HCT116 (cell line): ENCODE data around the gene DDAH1. TPM values are rescaled to one million over a fixed set of nuclear protein-coding genes. Genes with fewer than 3 reads are reported as not detected.

Source experiments
- ATAC-seq: fragments of 200-7000 bp; cut with Tn5 transposase; 2 replicates; pipeline ENCODE4 v1.9.1; 2020; ENCODE audit warnings: mild to moderate bottlenecking, moderate library complexity
- BruUV-seq: library from RNA; stranded (reverse); fragments of 400-500 nt; replicated peaks from 2 replicates; lab custom pipeline; 2021; lab: Mats Ljungman, UMichigan
- CTCF ChIA-PET: fragments of 300-600 bp; sonication (Branson Sonifier 250); formaldehyde crosslinking; loops from one replicate; lab custom pipeline; 2021; ENCODE audit warnings: antibody characterized with exemption; lab: Charles Lee
- POLR2A ChIA-PET: fragments of 300-600, 350-600 bp; sonication (Branson Sonifier 250); formaldehyde crosslinking; loops from one replicate; lab custom pipeline; 2021; ENCODE audit warnings: antibody characterized with exemption; lab: Charles Lee
- RAD21 ChIA-PET, 2 experiments: fragments of 300-600 bp; sonication (Branson Sonifier 250); formaldehyde crosslinking; loops; one replicate each; lab custom pipeline; 2023; ENCODE audit warnings: low total read pairs in 2 of 2; ENCODE audit not compliant: uncharacterized antibody in 2 of 2, unreplicated experiment in 2 of 2, low non-redundant PET in 1 of 2; lab: Charles Lee
- DNase-seq: peaks from one replicate; pipeline ENCODE4 v3.0.0-alpha.2; 2010; ENCODE audit warnings: low read depth, low spot score
- H2AFZ ChIP-seq: fragments of 200-600 bp; shearing (Covaris generic), sonication (generic); 2 replicates; pipeline ENCODE4 v1.6.1; 2017; ENCODE audit warnings: low read depth, mixed run types, mixed read lengths, antibody characterized with exemption, low read length; ENCODE audit not compliant: poor library complexity, severe bottlenecking
- H3K27ac ChIP-seq: 2 replicates; pipeline ENCODE4 v1.5.1; 2012; ENCODE audit warnings: low read depth, low read length
- H3K27me3 ChIP-seq: fragments of 200-600 bp; sonication (generic); 2 replicates; pipeline ENCODE4 v1.6.1; 2016; ENCODE audit warnings: mixed run types, low read length, mixed read lengths; ENCODE audit not compliant: insufficient read depth
- H3K36me3 ChIP-seq, 2 experiments: fragments of 200-500 bp in 1 of 2; fragments of 200-600 bp in 1 of 2; sonication (Bioruptor generic) in 1 of 2; sonication (generic) in 1 of 2; 2 replicates each; pipeline versions ENCODE4 v1.5.1 to v1.6.1; 2014 to 2016; ENCODE audit warnings: low read length in 2 of 2, inconsistent platforms in 1 of 2, mixed read lengths in 1 of 2, mixed run types in 1 of 2; ENCODE audit not compliant: insufficient read depth in 2 of 2, control insufficient read depth in 1 of 2
- H3K4me1 ChIP-seq, 2 experiments: fragments of 200-600 bp in 1 of 2; sonication (generic) in 1 of 2; 2 replicates each; pipeline versions ENCODE4 v1.5.1 to v1.6.1; 2012 to 2017; ENCODE audit warnings: low read length in 2 of 2, inconsistent platforms in 1 of 2, mild to moderate bottlenecking in 1 of 2, mixed read lengths in 1 of 2, mixed run types in 1 of 2, moderate library complexity in 1 of 2; ENCODE audit not compliant: insufficient read depth in 2 of 2, control insufficient read depth in 1 of 2
- H3K4me2 ChIP-seq: fragments of 200-600 bp; sonication (generic); 2 replicates; pipeline ENCODE4 v1.6.1; 2017; ENCODE audit warnings: mixed run types, low read length, mixed read lengths
- H3K4me3 ChIP-seq, 2 experiments: fragments of 200-600 bp in 1 of 2; sonication (generic) in 1 of 2; replicated peaks in 1 of 2; 2 replicates each; pipeline ENCODE4 v1.5.1; 2011 to 2016; ENCODE audit warnings: low read length in 2 of 2, control low read depth in 1 of 2, low read depth in 1 of 2, mild to moderate bottlenecking in 1 of 2, mixed read lengths in 1 of 2, mixed run types in 1 of 2
- H3K79me2 ChIP-seq: fragments of 200-600 bp; sonication (generic); 2 replicates; pipeline ENCODE4 v1.6.1; 2017; ENCODE audit warnings: mild to moderate bottlenecking, mixed run types, low read length, moderate library complexity, mixed read lengths; ENCODE audit not compliant: insufficient read depth
- H3K9ac ChIP-seq: fragments of 200-600 bp; sonication (generic); 2 replicates; pipeline ENCODE4 v1.6.1; 2016; ENCODE audit warnings: low read length, mixed read lengths
- H3K9me2 ChIP-seq: fragments of 200-600 bp; sonication (generic), shearing (Covaris generic); 2 replicates; pipeline ENCODE4 v1.6.1; 2017; ENCODE audit warnings: mixed run types, mild to moderate bottlenecking, moderate library complexity; ENCODE audit not compliant: insufficient read depth
- H3K9me3 ChIP-seq, 2 experiments: fragments of 200-500 bp in 1 of 2; fragments of 200-600 bp in 1 of 2; sonication (Bioruptor generic) in 1 of 2; sonication (generic) in 1 of 2; 2 replicates each; pipeline ENCODE4 v1.6.1; 2014 to 2017; ENCODE audit warnings: low read length in 2 of 2, mixed read lengths in 2 of 2, inconsistent platforms in 1 of 2, low read depth in 1 of 2, mild to moderate bottlenecking in 1 of 2, mixed run types in 1 of 2, moderate library complexity in 1 of 2; ENCODE audit not compliant: control insufficient read depth in 1 of 2, insufficient read depth in 1 of 2
- H4K20me1 ChIP-seq: fragments of 200-600 bp; sonication (generic), shearing (Covaris generic); 2 replicates; pipeline ENCODE4 v1.6.1; 2017; ENCODE audit warnings: mixed run types, mild to moderate bottlenecking, moderate library complexity; ENCODE audit not compliant: insufficient read depth
- CBX3 ChIP-seq: IDR thresholded peaks from 2 replicates; pipeline ENCODE4 v1.6.1; 2012; ENCODE audit warnings: low read depth
- CEBPB ChIP-seq: IDR thresholded peaks from 2 replicates; pipeline ENCODE4 v1.6.1; 2012; ENCODE audit warnings: low read depth
- EZH2 ChIP-seq: fragments of 200-600 bp; sonication (generic); IDR thresholded peaks from 2 replicates; pipeline ENCODE4 v1.6.1; 2017; ENCODE audit warnings: antibody characterized with exemption, mixed run types
- FOSL1 ChIP-seq: IDR thresholded peaks from 2 replicates; pipeline ENCODE4 v1.6.1; 2012; ENCODE audit warnings: low read depth
- POLR2A ChIP-seq: IDR thresholded peaks from 2 replicates; pipeline ENCODE4 v1.7.0; 2011; ENCODE audit warnings: borderline replicate concordance; ENCODE audit not compliant: insufficient read depth, insufficient read length; ENCODE audit errors: extremely low read depth
- POLR2AphosphoS5 ChIP-seq: IDR thresholded peaks from 2 replicates; pipeline ENCODE4 v1.6.1; 2011; ENCODE audit warnings: mild to moderate bottlenecking, low read depth, low read length, moderate library complexity
- RAD21 ChIP-seq: IDR thresholded peaks from 2 replicates; pipeline ENCODE4 v1.6.1; 2012; ENCODE audit warnings: low read depth, mild to moderate bottlenecking
- SP1 ChIP-seq: IDR thresholded peaks from 2 replicates; pipeline ENCODE4 v1.6.1; 2012; ENCODE audit warnings: low read depth
- SRF ChIP-seq: IDR thresholded peaks from 2 replicates; pipeline ENCODE4 v1.6.1; 2012; ENCODE audit warnings: low read depth
- TCF7L2 ChIP-seq: IDR thresholded peaks from 2 replicates; pipeline ENCODE4 v1.7.0; 2011; ENCODE audit warnings: borderline replicate concordance, inconsistent platforms; ENCODE audit not compliant: insufficient read depth, insufficient read length; ENCODE audit errors: extremely low read depth
- ZFX ChIP-seq: fragments of 450-650 bp; IDR thresholded peaks from 2 replicates; pipeline ENCODE4 v1.6.1; 2017
- ZNF274 ChIP-seq: fragments of 200-500 bp; sonication (Bioruptor generic); IDR thresholded peaks from 2 replicates; pipeline ENCODE4 v1.6.1; 2014; ENCODE audit warnings: mild to moderate bottlenecking, low read depth, low read length, inconsistent platforms
- intact Hi-C: fragments of 100-400 bp; cut with micrococcal nuclease; formaldehyde crosslinking; loops from 2 replicates; pipeline ENCODE4 v1.10.0; 2022
- total RNA-seq: library from RNA; stranded (reverse); gene quantifications from one replicate; pipeline ENCODE4 v1.2.1, GENCODE V29; 2021; ENCODE audit not compliant: unreplicated experiment
- TF ChIP-seq, protein P1 (sequence below): IDR thresholded peaks from 2 replicates; pipeline ENCODE4 v1.6.1; 2011; ENCODE audit warnings: mild to moderate bottlenecking, low read length, moderate library complexity; ENCODE audit not compliant: insufficient replicate concordance; ENCODE audit errors: extremely low read depth

The DDAH1 gene
- total RNA-seq, 1 experiment from 2014 or later = 16.6 TPM

DNA sequence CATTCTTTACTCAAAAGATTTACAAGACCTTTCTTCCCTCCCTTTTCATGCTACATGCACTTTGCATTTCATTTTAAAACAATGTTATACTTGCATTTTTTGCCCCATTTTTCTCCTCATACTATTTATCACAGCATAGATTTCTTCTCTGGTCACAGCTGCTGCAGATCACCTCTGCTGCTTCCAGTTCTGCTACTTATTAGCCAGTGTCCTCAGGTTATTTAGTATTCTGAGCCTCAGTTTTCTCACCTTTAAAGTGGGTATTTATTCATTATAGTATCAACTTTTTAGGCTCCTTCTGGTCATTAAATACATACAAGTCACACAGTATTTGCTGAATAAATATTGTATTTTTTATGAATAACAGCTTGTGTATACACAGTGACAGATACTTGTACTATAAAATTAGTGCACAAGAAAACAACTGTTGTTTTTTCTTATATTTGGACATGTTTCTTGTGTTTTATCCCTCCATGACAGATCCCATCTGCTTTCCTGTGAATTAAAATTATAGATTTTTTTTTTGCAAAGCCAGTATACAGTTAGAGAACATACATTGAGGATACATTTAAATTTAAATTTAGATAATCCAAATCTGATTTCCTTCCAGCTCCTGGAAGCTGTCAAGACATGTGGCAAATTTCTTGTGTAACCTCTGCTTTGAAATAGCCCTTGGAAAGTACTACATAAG lies 103.2 kb downstream of the DDAH1 start:
- Histone ChIP-seq H3K36me3 (no peaks in the 10 kb centered on the region), H3K9me2 (no peaks in the 10 kb centered on the region), H2AFZ (no peak overlapping the region), H3K9ac (no peak overlapping the region), H3K4me2 (no peak overlapping the region), H3K4me1 (no peaks in the 10 kb centered on the region), H4K20me1 (no peaks in the 10 kb centered on the region), H3K27ac (no peak overlapping the region), H3K4me3 (no peak overlapping the region), H3K9me3 (no peaks in the 10 kb centered on the region), H3K27me3 (no peaks in the 10 kb centered on the region), H3K79me2 (no peaks in the 10 kb centered on the region)
- ChIA-PET POLR2A (no interaction called here), CTCF (no interaction called here), RAD21 (no interaction called here)
- intact Hi-C loops = no loop called here
- DNase-seq (no peak), ATAC-seq (no peak)
- no TSS peak for BruUV-seq
- TF ChIP-seq SRF (no peak), POLR2A (no peak)

DNA sequence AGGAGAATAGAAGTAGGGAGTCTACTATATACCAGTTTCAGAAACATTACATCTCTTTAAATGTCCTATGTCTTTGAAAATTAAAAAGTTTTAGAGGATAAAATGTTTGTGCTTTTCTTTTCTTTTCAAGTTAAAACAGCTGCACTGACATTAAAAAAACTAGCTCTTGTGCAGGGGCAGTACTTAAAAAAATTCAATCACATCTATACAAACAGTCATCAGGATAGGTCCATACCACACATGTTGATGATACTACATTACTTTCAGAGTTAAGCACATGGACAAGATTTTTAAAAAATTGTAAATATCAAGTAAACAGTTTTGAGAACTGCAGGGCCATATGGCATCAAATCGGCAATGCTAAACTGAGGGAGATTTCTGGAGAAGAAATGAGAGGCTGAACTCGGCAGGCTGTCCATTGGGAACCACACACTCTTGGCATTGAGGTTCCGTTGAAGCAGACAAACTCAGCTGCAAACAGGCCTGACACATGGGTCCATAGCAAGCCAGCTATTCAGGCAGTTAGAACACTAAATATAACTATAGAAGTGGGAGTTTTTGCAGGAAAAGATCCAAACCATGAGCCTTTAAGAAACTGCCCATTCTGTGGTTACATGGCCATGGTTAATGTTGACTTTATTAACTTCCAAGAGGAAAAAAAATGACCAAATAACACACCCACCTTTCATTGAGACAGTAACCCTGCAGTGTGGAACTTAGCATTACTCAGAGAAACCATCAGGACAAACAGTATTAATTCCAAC lies 104.0 kb downstream of the DDAH1 start:
- Histone ChIP-seq H3K4me2 (no peak overlapping the region), H3K4me3 (no peak overlapping the region), H3K27me3 (no peaks in the 10 kb centered on the region), H3K4me1 (no peaks in the 10 kb centered on the region), H3K27ac (no peak overlapping the region), H3K9me3 (no peaks in the 10 kb centered on the region), H4K20me1 (no peaks in the 10 kb centered on the region), H2AFZ (no peak overlapping the region), H3K9me2 (no peaks in the 10 kb centered on the region), H3K79me2 (no peaks in the 10 kb centered on the region), H3K9ac (no peak overlapping the region), H3K36me3 (no peaks in the 10 kb centered on the region)
- TF ChIP-seq RAD21 (no peak), ZNF274 (no peak), CBX3 (no peak), SP1 (no peak), ZFX (no peak), CEBPB (no peak), POLR2AphosphoS5 (no peak), SRF (no peak), TCF7L2 (no peak), EZH2 (no peak), FOSL1 (no peak)
- TF ChIP-seq, protein P1, sequence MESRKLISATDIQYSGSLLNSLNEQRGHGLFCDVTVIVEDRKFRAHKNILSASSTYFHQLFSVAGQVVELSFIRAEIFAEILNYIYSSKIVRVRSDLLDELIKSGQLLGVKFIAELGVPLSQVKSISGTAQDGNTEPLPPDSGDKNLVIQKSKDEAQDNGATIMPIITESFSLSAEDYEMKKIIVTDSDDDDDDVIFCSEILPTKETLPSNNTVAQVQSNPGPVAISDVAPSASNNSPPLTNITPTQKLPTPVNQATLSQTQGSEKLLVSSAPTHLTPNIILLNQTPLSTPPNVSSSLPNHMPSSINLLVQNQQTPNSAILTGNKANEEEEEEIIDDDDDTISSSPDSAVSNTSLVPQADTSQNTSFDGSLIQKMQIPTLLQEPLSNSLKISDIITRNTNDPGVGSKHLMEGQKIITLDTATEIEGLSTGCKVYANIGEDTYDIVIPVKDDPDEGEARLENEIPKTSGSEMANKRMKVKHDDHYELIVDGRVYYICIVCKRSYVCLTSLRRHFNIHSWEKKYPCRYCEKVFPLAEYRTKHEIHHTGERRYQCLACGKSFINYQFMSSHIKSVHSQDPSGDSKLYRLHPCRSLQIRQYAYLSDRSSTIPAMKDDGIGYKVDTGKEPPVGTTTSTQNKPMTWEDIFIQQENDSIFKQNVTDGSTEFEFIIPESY = no peak
- BruUV-seq = no TSS peak
- ChIA-PET CTCF (interaction anchor here (0.9 kb wide), 1 partner anchor 35 kb away, joined by 3 read pairs; no protein-coding TSS in a partner anchor), POLR2A (no interaction called here), RAD21 (no interaction called here)
- intact Hi-C loops = no loop called here
- ATAC-seq = no peak
- no peak for DNase-seq
